Measurements from ENCODE around the gene HS2ST1. TPM values are rescaled to one million over a fixed set of nuclear protein-coding genes. Genes with fewer than 3 reads are reported as not detected.

The HS2ST1 gene
- total and polyA plus RNA-seq, 10 of the 15 experiments (the other 5 are each of a cell fraction or from before 2014, with no cell fraction given), result 5.4 to 30.8 (median 18.6) TPM

DNA sequence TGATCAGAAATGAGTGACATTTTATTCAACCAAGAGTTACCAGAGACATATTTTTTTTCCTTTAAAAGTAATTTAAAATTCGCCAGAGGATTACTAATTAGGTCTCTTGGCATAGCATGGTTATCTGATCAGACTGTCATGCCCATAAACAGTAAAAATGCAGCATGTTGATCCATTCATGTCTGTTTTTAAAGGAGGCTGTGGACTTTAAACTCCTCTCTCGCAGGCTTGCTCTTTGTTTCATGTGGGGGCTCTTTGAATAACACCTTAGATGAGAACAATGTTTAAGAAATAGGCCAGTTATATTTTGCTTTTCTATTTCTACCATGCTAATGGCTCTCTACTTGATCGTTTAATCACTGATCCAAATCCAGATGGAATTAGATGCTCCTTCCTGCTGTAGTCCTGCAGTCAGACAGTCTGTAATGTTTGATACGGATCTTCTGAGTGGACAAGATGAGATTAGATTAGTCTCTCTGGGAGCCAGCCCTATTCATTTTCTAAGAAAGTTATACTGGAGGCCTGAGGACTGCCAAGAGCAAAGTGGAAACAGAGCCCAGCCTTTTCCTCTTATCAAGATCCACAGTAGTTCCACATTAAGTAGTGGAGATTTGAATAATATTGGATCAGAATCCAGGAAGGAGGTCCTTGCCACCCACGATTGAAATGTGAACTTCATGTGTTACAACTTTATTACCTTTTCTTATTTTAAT is 197.4 kb downstream of the HS2ST1 start:
- no peak overlapping the region for H3K27ac ChIP-seq (ENCODE audit: control insufficient read depth, insufficient read depth)
- intact Hi-C loops (cut with micrococcal nuclease; ENCODE audit: unreplicated experiment), result no loop called here
- DNase-seq (ENCODE audit: low read depth, low spot score) (no peak), ATAC-seq (no peak), FAIRE-seq (no peak)
- H3K4me1 ChIP-seq (ENCODE audit: control insufficient read depth, insufficient read depth, low read length), result peaks cover 14% of the 10 kb centered on the region
- H3K9ac ChIP-seq (ENCODE audit: control insufficient read depth, insufficient read depth, low read length), result no peak overlapping the region
- H4K20me1 ChIP-seq (ENCODE audit: control insufficient read depth, insufficient read depth), result 0 out of 2 replicates have a peak, but pooled peaks cover 2% of the 10 kb centered on the region
- WGBS (ENCODE audit: insufficient coverage, insufficient replicate concordance, low lambda C conversion rate, missing lambda C conversion rate), result 72% methylated on average over 5 of the region's 5 CpGs
- no peak for TF ChIP-seq TCF3 (IDR thresholded peaks at IDR 0.05; ENCODE audit: borderline replicate concordance, insufficient read depth, low read depth, low read length)
- TF ChIP-seq NFYB (IDR thresholded peaks at IDR 0.05; ENCODE audit: insufficient read depth, low read depth, low read length), result no peak
- TF ChIP-seq SIX5 (IDR thresholded peaks at IDR 0.05; ENCODE audit: low read depth, low read length, severe bottlenecking), result no peak
- no peak for TF ChIP-seq RUNX3 (IDR thresholded peaks at IDR 0.05; ENCODE audit: low read length)
- TF ChIP-seq RBBP5 (conservative IDR thresholded peaks at IDR 0.05), result no peak
- no peak for TF ChIP-seq NRF1 (conservative IDR thresholded peaks at IDR 0.05; ENCODE audit: low read depth, low read length)
- TF ChIP-seq TAF1 (IDR thresholded peaks at IDR 0.05; ENCODE audit: borderline replicate concordance, low read depth, low read length), result no peak
- TF ChIP-seq POLR2A (IDR thresholded peaks at IDR 0.05; ENCODE audit: low read depth, low read length), result no peak
- TF ChIP-seq HDAC2 (IDR thresholded peaks at IDR 0.05), result no peak
- TF ChIP-seq RCOR1 (conservative IDR thresholded peaks at IDR 0.05; ENCODE audit: low read depth, low read length), result no peak
- no peak for TF ChIP-seq TCF7 (IDR thresholded peaks at IDR 0.05; ENCODE audit: borderline replicate concordance)
- no peak for TF ChIP-seq NFXL1 (IDR thresholded peaks at IDR 0.05; ENCODE audit: borderline replicate concordance)
- TF ChIP-seq BRCA1 (IDR thresholded peaks at IDR 0.05; ENCODE audit: low read depth, low read length), result no peak
- TF ChIP-seq ATF7 (IDR thresholded peaks at IDR 0.05; ENCODE audit: low read depth), result no peak
- no peak for TF ChIP-seq CEBPB (IDR thresholded peaks at IDR 0.05; ENCODE audit: borderline replicate concordance in 1 of 2, low read depth in 2 of 2, low read length in 2 of 2)
- TF ChIP-seq, protein P1, sequence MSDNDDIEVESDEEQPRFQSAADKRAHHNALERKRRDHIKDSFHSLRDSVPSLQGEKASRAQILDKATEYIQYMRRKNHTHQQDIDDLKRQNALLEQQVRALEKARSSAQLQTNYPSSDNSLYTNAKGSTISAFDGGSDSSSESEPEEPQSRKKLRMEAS (IDR thresholded peaks at IDR 0.05; ENCODE audit: low read depth, low read length), result no peak
- TF ChIP-seq, protein P2, sequence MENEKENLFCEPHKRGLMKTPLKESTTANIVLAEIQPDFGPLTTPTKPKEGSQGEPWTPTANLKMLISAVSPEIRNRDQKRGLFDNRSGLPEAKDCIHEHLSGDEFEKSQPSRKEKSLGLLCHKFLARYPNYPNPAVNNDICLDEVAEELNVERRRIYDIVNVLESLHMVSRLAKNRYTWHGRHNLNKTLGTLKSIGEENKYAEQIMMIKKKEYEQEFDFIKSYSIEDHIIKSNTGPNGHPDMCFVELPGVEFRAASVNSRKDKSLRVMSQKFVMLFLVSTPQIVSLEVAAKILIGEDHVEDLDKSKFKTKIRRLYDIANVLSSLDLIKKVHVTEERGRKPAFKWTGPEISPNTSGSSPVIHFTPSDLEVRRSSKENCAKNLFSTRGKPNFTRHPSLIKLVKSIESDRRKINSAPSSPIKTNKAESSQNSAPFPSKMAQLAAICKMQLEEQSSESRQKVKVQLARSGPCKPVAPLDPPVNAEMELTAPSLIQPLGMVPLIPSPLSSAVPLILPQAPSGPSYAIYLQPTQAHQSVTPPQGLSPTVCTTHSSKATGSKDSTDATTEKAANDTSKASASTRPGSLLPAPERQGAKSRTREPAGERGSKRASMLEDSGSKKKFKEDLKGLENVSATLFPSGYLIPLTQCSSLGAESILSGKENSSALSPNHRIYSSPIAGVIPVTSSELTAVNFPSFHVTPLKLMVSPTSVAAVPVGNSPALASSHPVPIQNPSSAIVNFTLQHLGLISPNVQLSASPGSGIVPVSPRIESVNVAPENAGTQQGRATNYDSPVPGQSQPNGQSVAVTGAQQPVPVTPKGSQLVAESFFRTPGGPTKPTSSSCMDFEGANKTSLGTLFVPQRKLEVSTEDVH (IDR thresholded peaks at IDR 0.05; ENCODE audit: low read depth, partially characterized antibody), result no peak
- no peak for TF ChIP-seq RFX5 (IDR thresholded peaks at IDR 0.05; ENCODE audit: low read depth, low read length)
- TF ChIP-seq IKZF1 (conservative IDR thresholded peaks at IDR 0.05), result no peak
- TF ChIP-seq LARP7 (IDR thresholded peaks at IDR 0.05), result no peak
- H3K27me3 ChIP-seq (replicated peaks in 1 of 2; ENCODE audit: control insufficient read depth in 2 of 2, insufficient read depth in 2 of 2, low read length in 1 of 2), result no peaks in the 10 kb centered on the region
- no peaks in the 10 kb centered on the region for H3K79me2 ChIP-seq (ENCODE audit: control insufficient read depth, insufficient read depth, low read length)
- H3K36me3 ChIP-seq (ENCODE audit: control insufficient read depth in 2 of 2, insufficient read depth in 2 of 2, low read length in 1 of 2), result no peaks in the 10 kb centered on the region
- in situ Hi-C loops (cut with MboI), result no loop called here
- no peak overlapping the region for H3K4me3 ChIP-seq
- RAD21 ChIA-PET (ENCODE audit: unreplicated experiment), result no interaction called here
- no peaks in the 10 kb centered on the region for H3K9me3 ChIP-seq (replicated peaks; ENCODE audit: control insufficient read depth, insufficient read depth, low read length)
- BruUV-seq (replicated peaks), result no TSS peak
- POLR2A ChIA-PET, result no interaction called here
- SMC1A ChIA-PET (ENCODE audit: uncharacterized antibody, unreplicated experiment), result interaction anchor here (1.1 to 1.3 kb wide), 2 partner anchors 22 to 331 kb away, joined by 3 read pairs; no protein-coding TSS in a partner anchor
- no peak overlapping the region for H3K4me2 ChIP-seq (ENCODE audit: control insufficient read depth, insufficient read depth)
- H2AFZ ChIP-seq (ENCODE audit: control insufficient read depth, low read depth, low read length), result no peak overlapping the region
- CTCF ChIA-PET, result no interaction called here
